Ureter (tissue), 1 donor: ENCODE measurements around the gene RPL15. TPM values are rescaled to one million over a fixed set of nuclear protein-coding genes. Genes with fewer than 3 reads are reported as not detected.
A peak's percentile ranks its signal among the peaks of the same experiment; 100 is the strongest.
"Not testable (repeated sequence)": the region's sequence is repeated elsewhere in the genome, so short reads cannot be mapped to it uniquely, and the experiment has no call there.

Experiments used
- DNase-seq: peaks from one replicate; pipeline ENCODE4 v3.0.0-alpha.2; 2020; ENCODE audit warnings: low spot score
- total RNA-seq: library from RNA; stranded (reverse); gene quantifications from one replicate; pipeline ENCODE4 v1.2.4, GENCODE V29; 2023
- donor health status: DM: yes; HTN: yes; CAD: no.

RPL15 gene
- total RNA-seq, 1 donor from 2014 or later = 1,981 TPM

DNA sequence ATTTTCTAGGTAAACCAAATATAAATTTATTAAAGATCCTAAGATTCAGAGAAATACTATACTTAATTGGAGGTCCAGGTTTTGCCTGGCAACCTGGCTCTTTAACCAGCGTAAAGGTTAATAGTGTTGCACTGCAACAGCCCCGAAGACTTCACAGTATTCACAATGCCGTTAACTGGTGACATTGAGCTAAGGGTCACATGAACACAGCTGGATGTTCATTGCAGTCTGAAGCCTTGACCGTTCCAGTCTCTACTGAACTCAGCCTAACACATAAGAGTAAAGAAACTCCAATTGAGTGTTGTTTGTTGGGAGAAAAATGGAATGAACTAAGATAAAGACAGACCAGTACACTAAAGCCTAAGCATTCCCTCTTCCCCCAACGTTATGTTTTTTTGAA is 27.0 kb upstream of the RPL15 start:
- DNase-seq = no peak

DNA sequence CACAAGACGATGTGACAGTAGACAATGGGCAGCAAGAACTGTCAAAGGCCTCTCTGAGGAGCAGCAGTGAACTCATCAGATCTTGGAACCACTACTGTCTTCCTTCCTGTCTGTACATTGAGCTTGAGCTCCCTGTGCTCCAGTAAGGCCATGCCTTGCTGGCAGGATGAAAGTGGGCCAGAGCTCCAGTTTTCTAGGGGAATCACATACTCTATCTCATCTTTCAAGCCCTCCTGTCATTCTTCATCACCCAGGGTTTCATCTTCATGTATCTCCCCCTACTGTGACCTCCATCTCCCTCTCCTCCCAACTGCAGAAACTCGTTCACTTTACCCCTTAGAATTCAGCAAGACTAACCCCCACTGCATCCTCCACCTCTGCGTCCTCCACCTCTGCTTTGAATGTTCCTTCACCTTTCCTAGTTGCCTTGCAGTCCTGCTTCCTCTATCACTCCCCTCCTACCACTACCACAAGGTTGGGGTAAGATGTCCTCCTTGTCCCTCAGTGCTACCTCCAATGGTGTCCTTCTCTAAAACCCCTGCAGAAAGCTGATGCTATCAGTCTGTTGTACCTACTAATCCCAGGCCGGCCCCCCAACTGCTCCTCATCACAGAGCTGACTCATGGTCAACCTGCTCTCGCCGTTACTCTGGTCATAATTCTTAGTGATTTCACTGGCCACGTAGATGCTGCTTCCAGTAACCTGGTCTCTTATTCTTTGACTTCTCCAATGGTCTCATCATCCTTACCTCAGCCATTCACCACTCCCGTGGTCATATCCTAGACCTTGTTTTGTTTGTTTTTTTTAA is 22.5 kb upstream of the RPL15 start:
- no peak for DNase-seq

DNA sequence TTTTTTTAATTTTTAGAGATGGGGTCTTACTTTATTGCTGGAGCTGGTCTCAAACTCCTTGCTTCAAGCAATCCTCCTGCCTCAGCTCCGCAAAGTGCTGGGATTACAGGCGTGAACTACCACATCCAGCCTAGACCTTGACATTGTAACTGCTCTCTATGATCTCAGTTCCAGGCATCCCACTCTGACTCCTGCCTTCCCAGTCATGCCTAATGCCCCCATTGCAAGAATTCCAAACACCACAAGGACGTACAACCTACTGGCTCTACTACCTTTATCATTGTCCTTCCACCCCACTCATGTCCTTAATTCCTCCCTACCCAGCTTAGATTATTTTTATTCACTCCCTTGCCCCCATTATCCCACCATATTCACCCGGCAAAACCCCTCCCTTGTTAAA is 21.8 kb upstream of the RPL15 start:
- DNase-seq = no peak

DNA sequence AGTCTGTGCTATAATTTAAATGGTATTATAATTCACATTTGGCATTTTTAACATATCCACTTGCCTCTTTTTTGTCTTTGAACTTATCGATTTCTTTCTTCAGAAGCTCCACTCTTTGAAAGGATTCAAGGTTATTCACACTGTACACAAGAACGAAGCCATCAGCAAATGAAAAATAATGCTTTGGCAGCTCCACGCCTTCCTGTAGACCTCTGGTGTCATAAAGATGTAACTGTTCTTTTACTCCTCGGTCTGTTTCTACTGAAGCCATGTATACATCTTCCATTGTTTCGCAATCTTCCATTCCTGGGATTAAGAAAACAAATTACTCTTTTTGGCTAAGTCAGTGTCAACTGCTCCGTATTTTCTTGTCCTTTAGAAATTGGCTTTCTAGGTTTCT is 16.2 kb upstream of the RPL15 start:
- no peak for DNase-seq

GRCh38 chr3:23904545-23904944 is 12.4 kb upstream of the RPL15 start:
- DNase-seq = no peak

DNA sequence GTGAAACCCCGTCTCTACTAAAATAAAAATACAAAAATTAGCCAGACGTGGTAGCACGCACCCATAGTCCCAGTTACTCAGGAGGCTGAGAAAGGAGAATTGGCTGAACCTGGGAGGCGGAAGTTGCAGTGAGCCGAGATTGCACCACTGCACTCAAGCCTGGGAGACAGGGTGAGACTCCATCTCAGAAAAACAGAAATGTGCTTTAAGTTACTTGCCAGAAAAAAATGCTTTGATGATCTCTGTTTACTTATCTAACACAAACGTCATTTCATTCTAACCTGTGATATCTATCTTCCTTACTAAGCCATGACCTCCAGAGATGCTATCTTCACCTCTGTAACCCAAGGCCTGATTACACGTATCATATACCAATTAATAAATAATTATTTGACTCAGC is 7.6 kb upstream of the RPL15 start:
- no peak for DNase-seq

DNA sequence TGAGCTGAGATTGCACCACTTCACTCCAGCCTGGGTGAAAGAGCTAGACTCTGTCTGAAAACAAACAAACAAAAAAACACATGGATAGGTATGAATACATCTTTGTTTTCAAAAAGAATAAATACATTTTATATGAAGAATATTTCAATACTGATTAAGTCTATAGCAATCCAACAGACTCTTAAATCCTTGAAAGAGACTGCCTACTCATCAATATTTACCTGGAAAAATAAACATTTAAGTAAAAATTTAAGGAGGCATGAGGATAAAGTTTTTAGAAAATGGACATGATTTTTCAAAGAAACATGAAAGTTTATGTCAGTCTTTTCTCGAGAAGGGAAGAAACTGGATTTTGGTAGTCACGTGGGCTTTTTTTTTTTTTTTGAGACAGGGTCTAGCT is 5.5 kb upstream of the RPL15 start:
- DNase-seq = no peak

- not testable (repeated sequence) for DNase-seq
These were observed 4.6 kb upstream of the RPL15 start for GRCh38 chr3:23912335-23912734.

- no peak for DNase-seq
These were observed 3.8 kb upstream of the RPL15 start for GRCh38 chr3:23913182-23913581.

- DNase-seq = no peak
These were observed 2.8 kb upstream of the RPL15 start for GRCh38 chr3:23913873-23914743.

GRCh38 chr3:23915537-23916108 is 1.3 kb upstream of the RPL15 start:
- DNase-seq = no peak

GRCh38 chr3:23916152-23916885 is 613 bp upstream of the RPL15 start:
- DNase-seq = peak; percentile 54

DNA sequence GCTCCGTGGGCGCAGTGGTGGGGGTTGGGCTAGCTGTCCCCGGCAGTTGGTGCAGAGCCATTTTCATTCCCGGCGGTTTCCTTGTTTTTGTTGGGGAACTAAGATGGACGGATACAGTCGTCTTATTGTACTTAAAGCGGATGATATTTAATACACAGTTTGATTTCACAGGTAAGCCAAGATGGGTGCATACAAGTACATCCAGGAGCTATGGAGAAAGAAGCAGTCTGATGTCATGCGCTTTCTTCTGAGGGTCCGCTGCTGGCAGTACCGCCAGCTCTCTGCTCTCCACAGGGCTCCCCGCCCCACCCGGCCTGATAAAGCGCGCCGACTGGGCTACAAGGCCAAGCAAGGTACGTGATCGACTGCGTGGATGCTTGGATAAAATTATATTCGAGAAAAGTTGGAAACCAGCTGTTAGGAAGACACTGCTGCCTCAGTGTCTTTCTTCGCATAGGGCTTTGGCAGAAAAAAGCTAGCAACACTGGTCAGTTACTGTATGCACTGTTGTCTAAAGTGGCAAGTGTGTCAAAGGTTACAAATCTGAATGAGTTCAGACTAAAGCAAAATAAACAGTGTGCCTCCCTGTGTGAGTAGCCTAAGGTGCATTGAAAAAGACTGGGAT is 859 bp downstream of the RPL15 start:
- not testable (repeated sequence) for DNase-seq

DNA sequence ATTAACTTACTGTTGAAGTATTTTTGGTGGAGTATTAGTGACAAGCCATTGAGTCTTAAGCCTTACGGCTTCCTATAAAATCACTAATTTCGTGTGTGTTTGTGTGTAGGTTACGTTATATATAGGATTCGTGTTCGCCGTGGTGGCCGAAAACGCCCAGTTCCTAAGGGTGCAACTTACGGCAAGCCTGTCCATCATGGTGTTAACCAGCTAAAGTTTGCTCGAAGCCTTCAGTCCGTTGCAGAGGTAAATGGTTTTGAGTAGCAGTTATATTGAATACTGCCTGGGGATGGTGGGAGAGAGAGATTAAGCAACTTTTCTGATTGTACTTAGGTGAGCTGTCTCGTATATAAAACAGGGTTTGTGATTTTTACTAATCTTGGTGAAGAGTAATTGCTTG is 1.4 kb downstream of the RPL15 start:
- DNase-seq = not testable (repeated sequence)

DNA sequence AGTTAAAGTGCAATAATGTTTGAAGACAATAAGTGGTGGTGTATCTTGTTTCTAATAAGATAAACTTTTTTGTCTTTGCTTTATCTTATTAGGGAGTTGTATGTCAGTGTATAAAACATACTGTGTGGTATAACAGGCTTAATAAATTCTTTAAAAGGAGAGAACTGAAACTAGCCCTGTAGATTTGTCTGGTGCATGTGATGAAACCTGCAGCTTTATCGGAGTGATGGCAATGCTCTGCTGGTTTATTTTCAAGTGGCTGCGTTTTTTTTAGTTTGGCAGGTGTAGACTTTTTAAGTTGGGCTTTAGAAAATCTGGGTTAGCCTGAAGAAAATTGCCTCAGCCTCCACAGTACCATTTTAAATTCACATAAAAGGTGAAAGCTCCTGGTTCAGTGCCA is 2.7 kb downstream of the RPL15 start:
- DNase-seq = no peak

- no peak for DNase-seq
These were observed 3.3 kb downstream of the RPL15 start for GRCh38 chr3:23920151-23920655.

- DNase-seq = no peak
These were observed 4.2 kb downstream of the RPL15 start for GRCh38 chr3:23921052-23921511.

DNA sequence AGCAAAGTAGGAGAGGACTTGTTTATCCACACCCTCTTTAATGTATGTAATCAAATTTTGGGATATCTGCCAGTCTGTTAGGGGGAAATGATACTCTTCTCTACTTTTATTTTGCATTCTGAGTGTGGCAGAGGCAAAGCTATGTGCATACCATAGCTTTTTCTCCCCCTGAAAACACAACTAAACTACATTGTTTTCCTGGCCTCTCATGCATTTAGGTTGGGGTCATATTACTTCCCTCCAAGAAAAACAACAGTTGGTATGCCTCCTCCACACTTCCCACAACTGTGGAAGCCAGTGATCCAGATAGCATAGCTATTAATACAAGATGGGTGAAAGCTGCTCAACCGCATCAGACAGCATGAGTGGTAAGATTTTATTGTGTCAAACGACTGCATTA is 6.9 kb downstream of the RPL15 start:
- DNase-seq = no peak

DNA sequence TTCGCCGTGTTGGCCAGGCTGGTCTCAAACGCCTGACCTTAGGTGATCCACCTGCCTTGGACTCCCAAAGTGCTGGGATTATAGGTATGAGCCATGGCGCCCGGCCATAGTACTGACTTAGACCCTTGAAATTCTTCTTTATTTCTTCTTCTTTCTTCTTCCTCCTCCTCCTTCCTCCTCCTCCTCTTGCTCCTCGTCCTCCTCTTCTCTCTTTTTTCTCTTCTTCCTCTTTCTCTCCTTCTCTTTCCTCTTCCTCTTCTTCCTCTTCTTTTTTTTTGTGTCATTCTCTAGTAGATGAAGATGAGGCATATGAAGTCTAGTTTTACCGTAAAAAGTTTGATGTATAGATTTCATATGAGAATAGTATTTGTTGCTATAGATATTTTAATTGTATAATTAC is 9.3 kb downstream of the RPL15 start:
- no peak for DNase-seq

DNA sequence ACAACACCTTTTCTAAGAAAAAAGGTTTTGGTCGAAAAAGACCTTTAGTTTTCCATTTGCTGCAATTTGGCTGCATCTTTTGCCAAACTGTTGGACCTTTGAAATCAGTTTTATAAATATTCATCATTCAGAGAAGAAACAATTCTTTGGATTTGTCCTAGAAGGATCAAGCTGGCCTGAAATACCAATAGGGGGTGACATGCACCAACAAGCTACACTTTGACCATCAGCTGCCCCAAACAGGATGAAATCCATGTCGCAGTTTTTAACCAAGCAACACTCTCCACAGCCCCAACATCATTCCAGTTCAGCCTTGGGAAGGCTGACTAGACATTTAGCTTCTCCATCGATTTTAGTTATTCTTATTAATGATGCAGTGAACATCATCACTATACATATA is 9.8 kb downstream of the RPL15 start:
- no peak for DNase-seq

- DNase-seq = no peak
These were observed 11.6 kb downstream of the RPL15 start for GRCh38 chr3:23928524-23928923.
